HG03432 (cell line): ENCODE results near the gene CAPRIN2.

Experiments
- ATAC-seq: cut with Tn5 transposase; IDR thresholded peaks from one replicate; pipeline ENCODE4 v1.9.1; 2021; ENCODE audit warnings: mild to moderate bottlenecking, moderate library complexity; ENCODE audit not compliant: unreplicated experiment

CAPRIN2 gene

GRCh38 chr12:30769802-30770201, 15.1 kb upstream of the CAPRIN2 start:
- ATAC-seq: no peak

GRCh38 chr12:30764251-30764650, 9.5 kb upstream of the CAPRIN2 start:
- ATAC-seq: no peak

- ATAC-seq: no peak
Observed at GRCh38 chr12:30763053-30763452, 8.3 kb upstream of the CAPRIN2 start.

DNA sequence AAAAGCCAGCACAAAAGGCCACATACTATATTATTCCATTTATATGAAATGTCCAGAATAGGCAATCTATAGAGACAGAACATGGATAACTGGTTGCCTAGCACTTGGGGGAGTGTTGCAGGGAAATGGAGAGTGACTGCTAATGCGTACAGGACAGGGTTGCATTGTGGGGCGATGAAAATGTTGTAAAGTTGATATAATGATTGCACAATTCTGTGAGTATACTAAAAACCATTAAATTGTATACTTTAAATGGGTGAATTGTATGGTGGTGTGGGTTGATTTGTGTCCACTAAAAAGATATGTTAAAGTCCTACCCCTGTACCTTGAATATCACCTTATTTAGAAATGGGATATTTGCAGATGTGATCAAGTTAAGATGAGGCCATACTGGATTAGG, 7.0 kb upstream of the CAPRIN2 start:
- ATAC-seq: no peak

DNA sequence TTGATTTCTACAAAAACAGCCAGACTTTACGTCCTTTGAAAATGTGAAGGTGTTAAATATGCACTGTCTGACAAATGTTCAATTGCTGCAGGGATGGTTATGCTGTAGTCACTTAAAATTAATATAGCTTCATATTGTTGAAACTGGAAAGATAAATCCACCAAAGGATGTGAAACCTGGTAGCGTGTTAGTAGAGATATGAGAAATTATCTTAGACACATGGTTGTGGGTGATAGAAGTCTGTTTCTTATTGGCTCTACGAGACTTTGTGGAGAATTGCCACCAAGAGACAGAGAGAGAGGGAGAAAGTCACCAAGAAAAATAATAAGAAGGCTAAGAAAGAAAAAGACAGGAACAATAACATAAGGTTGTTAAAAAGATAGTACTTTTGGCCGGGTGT, 2.6 kb upstream of the CAPRIN2 start:
- ATAC-seq: no peak

DNA sequence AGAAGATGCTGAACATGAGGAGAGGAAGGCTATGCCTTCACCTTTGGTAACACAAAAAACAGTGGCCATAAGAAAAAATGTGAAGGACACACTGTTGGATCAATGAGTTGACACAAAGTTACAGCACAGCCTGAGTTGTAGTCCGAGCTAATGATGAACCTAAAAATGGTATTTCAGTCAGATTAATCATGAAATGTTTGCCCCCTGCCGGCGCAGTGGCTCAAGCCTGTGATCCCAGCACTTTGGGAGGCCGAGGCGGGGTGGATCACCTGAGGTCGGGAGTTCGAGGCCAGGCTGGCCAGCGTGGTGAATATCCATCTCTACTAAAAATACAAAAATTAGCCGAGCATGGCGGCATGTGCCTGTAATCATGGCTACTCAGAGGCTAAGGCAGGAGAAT, 1.3 kb upstream of the CAPRIN2 start:
- no peak for ATAC-seq

GRCh38 chr12:30755395-30755762, 628 bp upstream of the CAPRIN2 start:
- no peak for ATAC-seq

DNA sequence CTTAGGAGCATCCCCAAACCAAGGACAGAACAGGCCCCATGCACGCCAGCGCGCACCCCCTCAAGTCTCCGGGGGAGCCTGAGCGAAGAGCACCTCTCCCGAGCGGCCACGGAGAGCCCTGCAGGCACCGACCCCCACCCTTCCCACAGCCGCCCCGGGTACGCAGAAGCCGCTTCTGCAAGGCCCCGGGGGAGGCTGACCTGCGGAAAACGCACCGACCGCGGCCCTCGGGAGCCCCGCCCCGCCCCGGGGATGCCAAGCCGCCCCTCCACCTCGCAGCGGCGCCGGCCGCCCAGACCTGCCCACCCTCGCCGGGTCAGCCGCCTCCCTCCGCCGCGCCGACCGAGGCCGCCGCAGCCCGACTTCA, 385 bp downstream of the CAPRIN2 start:
- no peak for ATAC-seq

DNA sequence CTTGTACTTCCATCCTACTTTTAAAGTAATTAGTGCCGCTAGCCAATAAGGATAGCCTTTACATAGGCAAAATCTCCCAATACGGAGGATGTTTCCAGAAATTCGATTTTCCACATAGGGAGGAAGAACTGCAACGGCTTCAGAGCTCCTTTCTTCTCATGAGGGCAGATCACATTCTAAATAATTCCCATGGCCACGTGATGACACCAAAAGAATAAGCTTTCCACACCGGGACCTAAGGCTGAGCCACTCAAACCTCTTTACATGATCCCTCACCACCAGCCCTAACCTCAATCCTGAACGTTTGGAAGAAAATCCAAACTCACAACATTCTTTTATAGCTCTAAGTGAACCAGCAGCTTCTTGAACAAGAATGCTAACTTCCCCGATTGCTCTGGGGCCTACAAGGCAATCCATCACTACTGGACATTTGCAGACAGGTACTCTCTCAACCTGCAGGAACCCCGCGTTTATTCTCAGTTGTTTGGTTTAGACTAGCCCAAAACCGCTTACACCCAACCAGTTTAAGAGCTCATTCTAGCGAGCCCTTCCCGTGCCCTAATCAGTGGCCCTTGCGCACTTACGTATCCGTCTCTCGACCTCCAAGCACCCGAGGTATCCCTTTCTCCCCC, 884 bp downstream of the CAPRIN2 start:
- no peak for ATAC-seq

DNA sequence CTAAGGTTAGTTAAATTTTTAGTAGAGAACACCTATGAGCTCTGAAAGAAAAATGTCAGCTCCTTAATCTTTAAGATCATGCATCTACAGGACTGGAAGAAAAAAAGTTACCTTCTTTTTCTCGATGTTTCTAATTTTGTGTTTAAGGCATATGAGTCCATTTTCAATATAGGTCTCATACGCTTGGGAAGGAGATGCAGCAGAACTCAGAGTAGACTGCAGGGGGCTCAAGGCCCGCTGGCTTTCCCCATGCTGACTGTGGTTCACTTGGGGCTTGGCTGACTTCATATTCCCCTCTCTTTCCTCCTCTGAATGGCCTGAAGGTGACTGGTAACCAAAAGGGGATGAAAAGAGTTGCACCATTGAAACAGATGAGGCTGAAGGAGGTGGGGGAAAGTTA, 1.5 kb downstream of the CAPRIN2 start:
- ATAC-seq: no peak

DNA sequence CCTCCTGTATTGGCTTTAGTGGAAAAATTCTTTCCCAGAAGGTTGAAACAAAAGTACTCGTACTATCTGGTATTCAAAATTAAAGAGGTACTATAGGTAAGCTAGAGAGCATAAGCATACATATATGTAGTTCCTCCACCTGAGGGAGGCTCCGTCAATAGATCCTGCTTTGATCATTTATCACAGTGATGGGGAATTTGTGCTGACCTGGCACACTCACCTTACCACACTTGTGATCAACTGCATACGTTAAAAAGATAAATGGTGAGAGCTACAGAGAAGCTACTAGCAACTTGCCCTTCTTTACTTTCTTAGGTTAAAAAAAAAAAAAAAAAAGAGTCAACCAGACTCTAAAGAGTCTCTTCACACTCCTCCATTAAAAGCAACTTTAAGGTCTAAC, 2.5 kb downstream of the CAPRIN2 start:
- ATAC-seq: no peak

DNA sequence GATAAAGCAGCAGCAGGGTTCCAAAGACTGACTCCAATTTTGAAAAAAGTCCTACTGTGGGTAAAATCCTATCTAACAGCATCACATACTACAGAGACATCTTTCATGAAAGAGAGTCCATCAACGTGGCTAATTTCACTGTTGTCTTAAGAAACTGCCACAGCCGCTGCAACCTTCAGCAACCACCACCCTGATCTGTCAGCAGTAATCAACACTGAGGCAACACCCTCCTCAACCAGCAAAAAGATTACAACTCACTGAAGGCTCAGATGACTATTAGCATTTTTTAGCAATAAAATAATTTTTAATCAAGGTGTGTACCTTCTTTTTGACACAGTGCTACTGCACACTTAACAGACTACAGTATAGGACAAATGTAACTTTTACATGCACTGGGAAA, 6.6 kb downstream of the CAPRIN2 start:
- no peak for ATAC-seq

DNA sequence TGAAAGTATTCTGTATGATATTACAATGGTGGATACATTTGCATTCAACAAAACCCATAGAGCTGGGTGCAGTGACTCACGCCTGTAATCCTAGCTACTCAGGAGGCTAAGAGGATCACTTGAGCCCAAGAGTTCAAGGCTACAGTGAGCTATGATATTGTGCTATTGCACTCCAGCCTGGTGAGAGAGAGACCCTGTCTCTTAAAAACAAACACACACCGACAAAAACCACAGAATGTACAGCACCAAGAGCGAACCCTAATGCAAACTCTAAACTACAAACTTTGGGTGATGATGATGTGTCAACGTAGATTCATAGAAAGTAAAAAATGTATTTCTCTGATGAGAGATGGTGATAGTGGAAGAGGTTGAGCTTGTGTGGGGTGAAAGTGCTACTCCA, 8.6 kb downstream of the CAPRIN2 start:
- ATAC-seq: no peak

- no peak for ATAC-seq
Observed at GRCh38 chr12:30744321-30744720, 10.4 kb downstream of the CAPRIN2 start.

DNA sequence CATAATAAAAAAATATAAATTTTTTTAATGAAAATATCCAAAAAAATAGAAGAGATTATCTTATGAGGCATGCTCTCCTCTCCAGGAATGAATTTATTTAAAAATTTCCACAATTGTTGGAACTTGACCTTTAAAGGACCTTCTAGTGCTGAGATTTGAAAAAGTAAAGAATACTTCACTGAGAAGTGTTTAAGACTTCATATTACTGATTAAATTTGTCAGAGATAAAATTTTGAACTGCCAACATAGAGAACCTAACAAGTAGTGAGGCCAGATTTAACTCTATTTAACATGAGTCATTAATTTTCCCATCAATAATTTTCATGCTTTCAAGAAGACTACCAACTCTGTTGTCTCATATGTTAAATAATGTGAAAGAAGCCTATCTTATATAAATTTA, 14.5 kb downstream of the CAPRIN2 start:
- ATAC-seq: no peak

DNA sequence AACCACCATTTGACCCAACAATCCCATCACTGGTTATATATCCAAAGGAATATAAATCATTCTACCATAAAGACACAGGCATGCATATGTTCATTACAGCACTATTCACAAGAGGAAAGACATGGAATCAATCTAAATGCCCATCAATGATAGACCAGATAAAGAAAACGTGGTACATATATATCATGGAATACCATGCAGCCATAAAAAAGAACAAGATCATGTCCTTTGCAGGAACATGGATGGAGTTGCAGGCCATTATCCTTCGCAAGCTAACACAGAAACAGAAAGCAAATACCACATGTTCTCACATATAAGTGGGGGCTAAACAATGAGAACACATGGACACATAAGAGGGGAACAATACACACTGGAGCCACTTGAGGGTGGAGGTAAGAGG, 15.7 kb downstream of the CAPRIN2 start:
- no peak for ATAC-seq

DNA sequence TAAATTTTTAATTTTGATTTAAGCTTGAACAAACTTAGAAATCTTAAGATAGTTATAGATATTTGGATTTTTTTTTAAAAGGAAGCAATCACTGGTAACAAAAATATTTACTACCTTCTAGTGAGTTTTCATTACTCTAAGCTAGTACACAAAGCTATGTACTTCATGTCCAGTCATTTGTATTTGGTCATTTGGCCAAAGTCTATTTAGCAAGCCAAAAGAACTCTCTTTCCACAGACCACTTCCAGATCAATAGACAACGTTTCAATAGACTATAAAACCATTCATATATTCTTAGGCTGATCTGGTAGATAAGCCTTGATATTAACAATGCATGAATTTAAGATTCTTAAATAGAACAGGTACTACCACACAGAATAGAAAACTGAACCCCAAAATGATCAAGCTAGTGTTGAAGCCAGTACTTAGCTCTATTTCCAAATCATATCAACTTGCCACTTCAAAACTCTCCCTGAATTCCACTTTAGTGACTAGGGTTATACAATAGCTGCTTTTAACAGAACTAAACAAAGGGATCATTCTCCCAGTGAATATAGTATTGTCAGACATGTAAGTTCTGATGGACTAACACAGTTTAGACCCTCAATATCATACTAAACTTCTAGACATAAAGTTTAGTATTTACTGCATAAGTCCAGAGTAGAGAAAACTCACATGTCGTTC, 21.7 kb downstream of the CAPRIN2 start:
- no peak for ATAC-seq

DNA sequence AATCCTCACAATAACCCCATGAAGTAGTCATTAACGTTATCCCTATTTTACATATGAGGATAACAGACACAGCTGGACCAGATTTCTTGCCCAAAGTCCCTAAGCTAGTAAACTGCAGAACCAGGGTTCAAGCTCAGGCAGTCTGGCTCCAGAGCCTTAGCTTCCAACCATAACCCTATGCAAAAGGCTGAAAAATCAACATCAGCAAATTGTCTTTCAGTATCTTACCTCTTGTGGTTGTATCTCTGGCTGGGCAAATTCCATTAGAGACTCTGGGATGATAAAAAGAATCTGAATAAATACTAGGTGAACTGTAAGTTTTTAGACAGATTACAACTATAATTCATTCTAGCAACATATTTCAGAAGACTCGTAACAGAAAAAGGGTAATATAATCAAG, 24.7 kb downstream of the CAPRIN2 start:
- ATAC-seq: no peak

DNA sequence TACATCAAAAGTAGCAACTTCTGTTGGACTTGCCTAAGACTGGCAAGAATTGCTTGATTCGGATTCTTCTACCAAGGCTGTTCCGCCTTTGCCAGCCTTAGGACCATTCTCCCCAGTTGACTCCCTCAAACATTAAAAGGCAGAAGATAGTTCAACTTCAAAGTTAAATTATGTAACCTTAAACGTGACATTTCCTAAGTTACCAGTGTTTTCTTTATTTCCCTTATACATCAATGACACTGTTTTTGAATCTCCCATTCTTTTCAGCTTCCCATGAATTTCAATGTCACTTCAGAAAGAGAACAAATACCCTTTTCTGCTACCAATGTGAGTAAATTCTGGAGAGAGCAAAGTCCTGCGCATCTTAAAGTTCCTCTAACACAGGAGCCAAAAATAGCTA, 25.2 kb downstream of the CAPRIN2 start:
- no peak for ATAC-seq

DNA sequence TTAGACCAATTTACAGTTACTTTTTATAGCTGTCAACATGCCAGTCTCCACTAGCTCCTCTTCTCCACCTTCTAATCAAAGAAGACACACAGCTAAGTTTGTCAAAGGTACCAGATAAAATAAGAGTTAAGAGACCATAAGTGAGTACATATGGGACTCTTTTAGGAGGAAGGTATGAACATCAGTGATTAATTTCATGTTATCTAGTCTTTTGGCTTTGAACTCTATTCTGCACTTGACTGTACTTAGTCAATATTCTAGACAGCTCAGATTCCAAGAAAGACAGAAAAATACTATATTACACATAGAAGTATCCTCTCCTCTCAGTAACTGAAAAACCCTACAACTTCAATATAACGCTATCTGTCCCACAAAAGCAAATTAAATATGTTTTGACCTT, 28.1 kb downstream of the CAPRIN2 start:
- ATAC-seq: no peak

- no peak for ATAC-seq
Observed at GRCh38 chr12:30725739-30726138, 29.0 kb downstream of the CAPRIN2 start.

- ATAC-seq: no peak
Observed at GRCh38 chr12:30719060-30719459, 35.7 kb downstream of the CAPRIN2 start.
